ENCODE measurements around the gene LRFN2.

The LRFN2 gene

DNA sequence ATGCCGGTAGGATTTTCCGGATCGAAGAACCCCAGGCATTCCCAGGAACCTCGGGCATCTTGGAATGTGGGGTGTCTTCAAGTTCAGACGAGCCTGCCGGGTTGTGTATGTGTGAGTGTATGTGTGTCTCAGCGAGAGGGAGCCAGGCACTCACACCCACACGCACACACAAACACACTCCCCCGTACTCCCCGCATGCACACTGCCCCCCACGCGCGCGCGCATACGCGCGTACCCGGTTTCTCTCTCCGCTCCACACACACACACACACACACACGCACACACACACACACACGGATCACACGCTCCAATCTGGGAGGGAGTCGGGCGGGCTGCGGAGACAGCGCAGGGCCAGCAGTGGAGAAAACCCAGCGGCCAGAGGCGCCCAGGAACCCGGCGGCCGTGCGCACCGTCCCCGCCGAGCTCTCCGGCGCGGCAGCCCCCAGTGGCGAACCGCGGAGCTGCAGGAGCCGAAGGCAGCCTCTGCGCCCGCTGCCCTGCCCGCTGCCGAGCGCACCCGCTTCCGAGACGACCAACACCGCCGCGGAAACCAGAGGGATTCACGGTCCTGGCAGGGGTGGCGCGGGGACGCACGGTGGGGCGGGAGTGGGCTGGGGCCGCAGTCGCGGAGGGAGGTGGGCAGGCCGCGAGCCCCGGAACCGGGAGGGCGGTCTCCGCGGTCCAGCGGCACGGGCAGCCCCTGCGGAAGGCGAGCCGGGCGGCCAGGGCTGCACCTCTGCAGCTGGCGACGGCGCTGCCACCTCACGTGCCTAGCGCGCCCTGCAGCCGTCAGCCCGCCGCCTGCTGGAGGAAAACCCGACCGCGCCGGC is at the start of gene LRFN2:
Gene LRFN2 (minus strand): TSS at position 125 of the 830 bp plus-strand sequence.
- DNase-seq: peak; percentile 85

DNA sequence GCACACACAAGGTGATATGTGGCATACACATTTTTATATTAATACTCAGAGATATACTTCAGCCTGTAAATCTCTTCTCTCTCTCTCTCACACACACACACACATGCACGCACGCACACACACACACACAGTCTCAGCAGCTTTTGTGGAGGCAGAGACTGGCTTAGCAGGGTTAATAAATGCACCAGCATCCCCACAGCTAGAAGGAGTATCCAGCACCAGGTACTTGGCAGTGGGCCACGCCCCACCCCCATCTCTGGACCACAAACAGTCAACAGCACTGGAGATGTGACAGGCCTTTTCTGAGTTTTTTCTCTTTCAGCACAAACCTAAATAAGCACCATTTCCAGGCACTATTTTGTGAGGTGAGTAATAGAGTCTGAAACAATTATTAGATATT is 47.3 kb upstream of the LRFN2 start:
- DNase-seq: peak; percentile 62

DNA sequence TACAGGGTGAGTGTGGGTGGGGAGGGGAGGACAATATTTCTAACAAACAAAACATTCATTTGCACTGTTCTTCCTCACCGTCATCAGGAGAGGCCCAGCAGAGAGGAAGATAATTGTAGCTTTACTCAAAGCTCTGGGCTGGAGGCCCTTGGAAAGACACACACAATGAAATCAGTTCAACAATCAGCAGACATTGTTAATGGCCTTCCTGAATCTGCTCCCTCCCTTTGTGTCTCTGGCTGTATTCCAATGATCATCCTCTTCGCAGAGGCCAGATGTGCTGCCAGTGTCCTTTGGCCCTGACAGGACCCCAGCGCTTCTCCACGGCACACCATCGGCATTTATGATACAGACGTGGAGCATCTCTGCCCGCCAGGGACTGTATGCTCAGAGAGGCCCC is 44.6 kb upstream of the LRFN2 start:
- DNase-seq: no peak

- DNase-seq: no peak
These were observed 43.3 kb upstream of the LRFN2 start for GRCh38 chr6:40630488-40630887.

GRCh38 chr6:40630051-40630450 is 42.9 kb upstream of the LRFN2 start:
- DNase-seq: no peak

GRCh38 chr6:40629463-40629862 is 42.3 kb upstream of the LRFN2 start:
- DNase-seq: no peak

- no peak for DNase-seq
These were observed 40.2 kb upstream of the LRFN2 start for GRCh38 chr6:40627316-40627715.

- no peak for DNase-seq
These were observed 39.7 kb upstream of the LRFN2 start for GRCh38 chr6:40626886-40627285.

GRCh38 chr6:40623932-40624331 is 36.8 kb upstream of the LRFN2 start:
- DNase-seq: no peak

GRCh38 chr6:40623178-40623577 is 36.0 kb upstream of the LRFN2 start:
- no peak for DNase-seq

- DNase-seq: no peak
These were observed 33.5 kb upstream of the LRFN2 start for GRCh38 chr6:40620574-40621240.

- no peak for DNase-seq
These were observed 27.5 kb upstream of the LRFN2 start for GRCh38 chr6:40614671-40615070.

DNA sequence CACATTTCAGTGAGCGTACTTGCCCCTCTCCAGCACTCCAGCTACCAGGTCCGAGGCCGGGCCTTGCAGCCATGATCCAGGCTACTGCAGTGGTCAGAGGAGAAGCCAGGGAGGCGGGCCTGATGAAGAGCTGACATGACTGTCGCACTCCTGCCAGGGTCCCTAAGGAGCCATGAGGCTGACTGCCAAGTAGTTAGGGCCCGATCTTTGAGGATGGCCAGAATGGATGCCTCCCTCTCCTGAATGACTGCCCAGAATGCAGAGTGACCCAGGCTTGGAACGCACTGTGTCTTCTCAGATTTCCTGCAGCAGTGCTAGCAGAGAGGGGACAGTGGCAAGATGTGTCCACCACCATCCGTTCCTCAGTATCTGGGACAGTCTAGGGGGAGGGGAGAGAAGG is 24.7 kb upstream of the LRFN2 start:
- DNase-seq: no peak

DNA sequence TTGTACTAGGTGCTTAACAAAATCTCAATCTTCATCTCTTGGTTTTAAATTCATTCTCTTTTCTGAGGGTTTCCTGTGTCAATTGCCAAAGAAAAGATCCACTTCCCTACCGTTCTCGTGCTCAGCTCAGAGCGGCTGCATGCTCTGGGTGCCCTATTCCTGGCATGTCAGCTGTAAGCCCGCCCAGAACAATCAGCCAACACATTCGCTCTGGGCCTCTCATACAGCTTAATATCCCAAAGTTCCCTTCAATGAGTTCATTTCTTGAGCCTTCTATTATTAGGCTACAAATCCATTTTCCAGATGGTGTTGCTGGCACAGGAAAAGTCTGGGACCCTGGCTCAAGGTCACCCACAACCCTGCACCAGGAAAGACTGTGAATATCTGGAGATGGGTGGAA is 24.3 kb upstream of the LRFN2 start:
- no peak for DNase-seq

DNA sequence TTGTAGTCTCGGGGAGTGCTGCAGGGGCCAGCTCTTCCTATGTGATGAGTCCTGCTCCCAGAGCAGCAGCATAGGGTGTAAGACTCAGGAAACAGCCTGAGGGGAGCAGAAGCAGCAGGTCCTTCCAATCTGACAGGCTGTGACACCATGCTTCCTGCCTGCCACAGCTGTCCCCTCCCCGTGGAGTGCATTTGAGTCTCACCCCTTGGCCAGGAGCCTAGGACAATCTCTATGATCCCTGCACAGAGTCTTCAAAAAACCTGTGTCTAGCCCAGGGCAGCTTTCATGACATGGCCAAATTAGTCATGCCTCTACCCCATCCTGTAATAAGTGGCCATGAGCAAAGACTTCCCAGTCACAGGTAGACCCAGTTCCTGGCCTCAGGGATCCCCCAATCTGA is 23.1 kb upstream of the LRFN2 start:
- no peak for DNase-seq

DNA sequence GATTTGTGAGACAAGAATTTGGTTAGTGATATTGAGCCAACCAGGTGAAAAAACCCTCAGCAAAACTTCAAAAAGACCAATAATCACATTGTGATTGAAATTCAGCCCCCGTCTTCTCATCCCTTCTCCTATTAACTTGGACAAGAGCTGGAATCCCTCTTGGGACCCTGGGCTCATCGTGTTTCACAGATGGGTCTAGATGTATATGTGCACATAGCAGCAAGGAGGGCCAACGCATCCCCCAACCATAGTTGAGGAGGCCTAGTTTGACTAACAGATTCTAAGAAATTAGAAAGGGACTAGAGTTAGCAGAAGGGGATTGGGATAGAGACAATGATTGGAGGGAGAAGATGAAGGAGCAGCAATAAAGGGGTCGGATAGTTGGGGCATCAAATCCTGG is 19.8 kb upstream of the LRFN2 start:
- DNase-seq: no peak

DNA sequence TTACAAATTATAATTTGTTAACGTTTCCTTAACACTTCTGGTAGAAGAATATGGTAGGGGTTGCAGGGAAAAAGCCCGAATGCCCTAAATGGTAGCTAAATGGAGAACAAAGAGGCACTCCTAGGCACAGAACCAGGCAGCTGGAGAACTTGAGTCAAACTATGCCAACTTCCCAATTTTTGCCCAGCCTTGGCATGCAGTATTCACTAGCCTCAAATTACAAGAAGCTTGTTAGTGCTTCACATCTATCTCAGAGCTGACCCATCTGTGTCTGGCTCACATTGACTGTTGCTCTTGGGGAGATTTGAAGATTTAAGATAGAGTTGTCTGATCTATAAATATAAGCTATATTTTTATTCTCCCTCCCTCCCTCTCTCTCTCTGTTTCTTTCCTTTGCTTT is 19.4 kb upstream of the LRFN2 start:
- no peak for DNase-seq

GRCh38 chr6:40604082-40604481 is 16.9 kb upstream of the LRFN2 start:
- no peak for DNase-seq

- no peak for DNase-seq
These were observed 12.4 kb upstream of the LRFN2 start for GRCh38 chr6:40599555-40599954.

- no peak for DNase-seq
These were observed 11.4 kb upstream of the LRFN2 start for GRCh38 chr6:40598516-40598915.

- no peak for DNase-seq
These were observed 10.1 kb upstream of the LRFN2 start for GRCh38 chr6:40597301-40597700.

- DNase-seq: peak; percentile 61
These were observed 1.3 kb upstream of the LRFN2 start for GRCh38 chr6:40588480-40588879.

GRCh38 chr6:40588070-40588384 is 863 bp upstream of the LRFN2 start:
- peak; percentile 73 for DNase-seq

GRCh38 chr6:40586369-40587201 is 579 bp downstream of the LRFN2 start:
- DNase-seq: peak; percentile 51

Measured in NCI-H510A treated with DMSO at 0.1 percent for 48 hours (cell line).